H54 (cell line): ENCODE data around the gene ADGRL2.
"Not testable (repeated sequence)": the region's sequence is repeated elsewhere in the genome, so short reads cannot be mapped to it uniquely, and the experiment has no call there.

Experiments
- DNase-seq: peaks from one replicate; pipeline ENCODE4 v3.0.0; 2011; ENCODE audit warnings: low spot score, mixed read lengths; ENCODE audit not compliant: insufficient read length
- FAIRE-seq: peaks from 3 replicates; lab custom pipeline; 2011; peaks lifted over from hg19 to GRCh38; lab: Jason Lieb, UNC
- POLR2A ChIP-seq: IDR thresholded peaks from 2 replicates; pipeline ENCODE4 v1.6.1; 2011; ENCODE audit warnings: low read depth, mild to moderate bottlenecking, low read length

ADGRL2 gene

GRCh38 chr1:81848880-81849682, 48.3 kb downstream of the ADGRL2 start:
- DNase-seq, result no peak
- peak; percentile 78 for FAIRE-seq
- TF ChIP-seq POLR2A, result no peak

- no peak for TF ChIP-seq POLR2A
- DNase-seq, result no peak
- FAIRE-seq, result no peak
Measured at GRCh38 chr1:81850031-81850430, 49.3 kb downstream of the ADGRL2 start.

- no peak for DNase-seq
- no peak for TF ChIP-seq POLR2A
- FAIRE-seq, result no peak
Measured at GRCh38 chr1:81850495-81850894, 49.8 kb downstream of the ADGRL2 start.

- FAIRE-seq, result no peak
- no peak for DNase-seq
- no peak for TF ChIP-seq POLR2A
Measured at GRCh38 chr1:81851217-81851616, 50.5 kb downstream of the ADGRL2 start.

GRCh38 chr1:81852961-81853360, 52.2 kb downstream of the ADGRL2 start:
- DNase-seq (no peak), FAIRE-seq (no peak)
- TF ChIP-seq POLR2A, result no peak

GRCh38 chr1:81867235-81867634, 66.5 kb downstream of the ADGRL2 start:
- no peak for DNase-seq
- FAIRE-seq, result no peak
- no peak for TF ChIP-seq POLR2A

- FAIRE-seq (no peak), DNase-seq (no peak)
- no peak for TF ChIP-seq POLR2A
Measured at GRCh38 chr1:81869307-81869706, 68.6 kb downstream of the ADGRL2 start.

GRCh38 chr1:81871091-81871490, 70.4 kb downstream of the ADGRL2 start:
- FAIRE-seq, DNase-seq: not testable (repeated sequence)

GRCh38 chr1:81873946-81874345, 73.2 kb downstream of the ADGRL2 start:
- DNase-seq (no peak), FAIRE-seq (no peak)
- TF ChIP-seq POLR2A, result no peak

GRCh38 chr1:81874461-81874860, 73.7 kb downstream of the ADGRL2 start:
- no peak for DNase-seq
- no peak for TF ChIP-seq POLR2A
- no peak for FAIRE-seq

GRCh38 chr1:81874940-81875339, 74.2 kb downstream of the ADGRL2 start:
- DNase-seq (no peak), FAIRE-seq (no peak)
- no peak for TF ChIP-seq POLR2A

- peak; percentile 96 for FAIRE-seq
- no peak for TF ChIP-seq POLR2A
- peak; percentile 17 for DNase-seq
Measured at GRCh38 chr1:81876901-81877733, 76.4 kb downstream of the ADGRL2 start.

GRCh38 chr1:81877940-81878339, 77.2 kb downstream of the ADGRL2 start:
- FAIRE-seq, result no peak
- no peak for DNase-seq
- TF ChIP-seq POLR2A, result no peak

- no peak for DNase-seq
- TF ChIP-seq POLR2A, result no peak
- no peak for FAIRE-seq
Measured at GRCh38 chr1:81878538-81878937, 77.8 kb downstream of the ADGRL2 start.
